SU-DHL-6 (cell line): ENCODE results near the gene SLC35F4.

Experiments used
- CTCF ChIP-seq: fragments of 200-600 bp; sonication (generic); IDR thresholded peaks from one replicate; pipeline ENCODE4 v1.5.1; 2017; ENCODE audit warnings: antibody characterized with exemption, mild to moderate bottlenecking, low read length, moderate library complexity; ENCODE audit not compliant: insufficient read depth, poor library complexity, severe bottlenecking
- EZH2phosphoT487 ChIP-seq: fragments of 200-600 bp; sonication (generic), shearing (Covaris generic); conservative IDR thresholded peaks from 2 replicates; pipeline ENCODE4 v1.6.1; 2018; ENCODE audit warnings: mild to moderate bottlenecking, antibody characterized with exemption, low read length, moderate library complexity, mixed read lengths

DNA sequence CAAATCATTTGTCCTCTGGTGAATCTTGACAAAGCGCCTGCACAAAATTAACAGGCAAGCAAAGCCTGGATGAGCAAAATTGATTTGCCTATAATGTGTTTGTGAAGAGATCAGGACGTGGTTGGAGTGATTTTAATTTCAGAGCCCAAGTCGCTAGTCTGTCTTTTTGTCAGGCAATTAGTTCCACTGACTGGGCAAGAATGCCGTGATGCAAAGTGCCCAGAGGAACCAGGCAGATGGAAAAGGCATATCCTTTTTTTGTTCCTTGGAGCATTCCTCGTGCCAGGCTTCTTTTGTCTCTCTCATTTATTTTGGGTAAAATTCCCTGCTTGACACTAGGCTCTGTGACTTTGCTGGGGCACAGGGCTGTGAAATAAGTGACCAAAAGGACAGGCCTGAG, 306.3 kb downstream of the SLC35F4 start:
- TF ChIP-seq CTCF = no peak
- no peak for TF ChIP-seq EZH2phosphoT487
